ENCODE data around the gene PABPN1. TPM values are rescaled to one million over a fixed set of nuclear protein-coding genes. Genes with fewer than 3 reads are reported as not detected.

PABPN1 gene
- total and polyA plus RNA-seq, 9 of the 15 experiments (the other 6 are each of a cell fraction or from before 2014, with no cell fraction given) = 32.6 to 388 (median 178) TPM

DNA sequence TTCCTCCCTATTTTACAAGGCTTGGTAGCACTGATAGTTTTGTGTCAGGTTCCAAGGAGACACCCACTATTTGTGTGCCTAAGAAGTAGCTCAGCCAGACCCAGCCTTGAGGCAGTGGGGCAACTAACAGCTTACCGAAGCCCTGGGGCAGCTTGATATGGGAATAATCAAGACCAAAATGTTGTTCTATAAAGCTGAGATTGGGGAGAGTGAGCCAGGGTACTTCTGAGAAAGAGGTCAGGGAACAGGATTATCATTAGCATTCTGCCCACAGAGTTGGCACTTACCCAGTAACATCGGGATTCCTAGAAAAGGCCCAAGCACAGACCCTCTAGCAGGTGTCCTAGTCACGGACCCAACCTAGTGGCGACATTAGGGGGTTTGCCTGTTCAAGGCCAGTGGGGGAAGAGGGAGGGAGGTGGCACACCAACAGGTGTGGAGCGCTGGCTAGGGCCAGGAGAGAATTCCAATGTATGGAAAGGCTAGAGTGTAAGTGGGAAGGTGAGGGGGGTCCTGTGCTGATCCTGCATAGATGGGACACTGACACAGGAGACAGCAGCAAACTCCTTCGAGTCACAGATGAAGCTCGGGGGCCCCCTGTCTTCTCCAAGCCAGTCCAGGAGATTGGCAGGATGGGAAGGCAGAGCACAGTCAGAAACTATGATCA is 23.5 kb upstream of the PABPN1 start:
- H3K9me1 ChIP-seq (ENCODE audit: control insufficient read depth, insufficient read depth, low read length) = no peaks in the 10 kb centered on the region
- POLR2A ChIA-PET = interaction anchor here (0.6 to 1.4 kb wide), 3 partner anchors 11 to 203 kb away, joined by 3 to 4 read pairs (median 4); partner anchors contain the start of genes ACIN1 and C14orf119
- DNase-seq (ENCODE audit: extremely low read depth in 1 of 4, low spot score in 3 of 4) (no peak), FAIRE-seq (no peak), ATAC-seq (no peak)
- no peaks in the 10 kb centered on the region for H4K20me1 ChIP-seq (replicated peaks; ENCODE audit: control insufficient read depth, insufficient read depth, low read length)
- no peaks in the 10 kb centered on the region for H3K27me3 ChIP-seq (ENCODE audit: control insufficient read depth in 2 of 2, insufficient read depth in 2 of 2, low read length in 2 of 2)
- H3K27ac ChIP-seq (ENCODE audit: extremely low read depth, low read depth, low read length) = no peak overlapping the region
- peaks cover 16% of the 10 kb centered on the region for H3K79me2 ChIP-seq (ENCODE audit: control insufficient read depth, insufficient read depth, low read length)
- no peak overlapping the region for H3K4me3 ChIP-seq
- no TSS peak for BruUV-seq (replicated peaks)
- CTCF ChIA-PET (ENCODE audit: low intra/inter-chr PET ratio) = interaction anchor here (3.3 to 5.9 kb wide), 2 partner anchors 32 to 177 kb away, joined by 14 to 58 read pairs; no protein-coding TSS in a partner anchor
- in situ Hi-C loops (cut with MboI) (no loop called here), intact Hi-C loops (cut with micrococcal nuclease) (no loop called here)
- no peak overlapping the region for H2AFZ ChIP-seq (ENCODE audit: low read depth, low read length)
- peaks cover 23% of the 10 kb centered on the region; the same call in 2 of the 3 replicates for H3K36me3 ChIP-seq (ENCODE audit: control insufficient read depth, insufficient read depth, low read length)
- peaks cover 22 to 25% of the 10 kb centered on the region in 2 experiments for H3K4me1 ChIP-seq (replicated peaks in 1 of 2; ENCODE audit: control insufficient read depth in 2 of 2, insufficient read depth in 2 of 2, low read length in 2 of 2)
- no peak for TF ChIP-seq MCM3 (IDR thresholded peaks at IDR 0.05)
- H3K9ac ChIP-seq (ENCODE audit: insufficient read depth in 1 of 2, low read depth in 2 of 2, low read length in 2 of 2) = 0 out of 4 replicates have a peak overlapping the region, but pooled peaks of 1 of the 2 experiments have one; percentile 49
- no peak overlapping the region for H3K4me2 ChIP-seq (ENCODE audit: insufficient read depth, low read length)
- WGBS (ENCODE audit: insufficient coverage, low coverage, missing lambda C conversion rate) = 85% methylated on average over 5 of the region's 7 CpGs
- H3K9me3 ChIP-seq (replicated peaks; ENCODE audit: control insufficient read depth, insufficient read depth, low read depth, low read length) = no peaks in the 10 kb centered on the region

DNA sequence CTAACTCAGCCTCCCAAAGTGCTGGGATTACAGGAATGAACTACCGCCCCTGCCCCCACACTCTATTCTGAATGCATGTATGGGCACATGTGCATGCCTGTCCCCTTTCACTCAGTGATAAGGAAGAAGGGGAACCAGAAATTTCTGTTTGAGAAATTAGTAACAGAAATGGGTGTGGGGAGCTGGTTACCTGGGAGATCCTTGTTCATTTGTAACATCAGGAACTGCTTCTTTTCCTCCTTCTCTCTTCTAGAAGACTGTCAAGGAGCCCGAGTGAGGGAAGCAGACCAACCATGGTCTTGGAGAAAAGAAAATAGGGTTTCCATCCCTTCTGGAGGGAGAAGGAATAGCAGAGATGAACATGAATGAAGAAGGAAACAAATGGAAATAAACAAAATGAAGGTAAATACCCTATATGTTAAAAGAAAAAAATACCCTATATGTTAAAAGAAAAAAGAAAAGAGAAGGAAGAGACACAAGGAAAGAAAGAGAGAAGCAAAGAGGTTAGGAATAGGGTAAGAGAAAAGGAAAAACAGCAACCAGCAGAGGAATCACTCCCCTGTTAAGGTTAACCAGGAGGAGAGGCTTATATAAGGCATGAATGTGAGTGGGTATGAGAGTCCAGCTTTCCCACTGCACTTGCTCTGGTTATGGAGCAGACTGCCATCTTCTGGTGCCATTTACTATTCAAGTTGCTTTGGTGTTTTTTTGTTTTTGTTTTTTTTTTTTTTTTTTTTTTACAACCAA is 21.9 kb upstream of the PABPN1 start:
- no peaks in the 10 kb centered on the region for H3K9me1 ChIP-seq (ENCODE audit: control insufficient read depth, insufficient read depth, low read length)
- no peak overlapping the region for H3K4me3 ChIP-seq
- peaks cover 24 to 31% of the 10 kb centered on the region in 2 experiments for H3K4me1 ChIP-seq (replicated peaks in 1 of 2; ENCODE audit: control insufficient read depth in 2 of 2, insufficient read depth in 2 of 2, low read length in 2 of 2)
- FAIRE-seq = peak; percentile 15
- POLR2A ChIA-PET = interaction anchor here (2.2 kb wide), 2 partner anchors 8 to 12 kb away, joined by 7 to 14 read pairs; partner anchors contain the start of gene HOMEZ
- H3K9ac ChIP-seq (ENCODE audit: insufficient read depth in 1 of 2, low read depth in 2 of 2, low read length in 2 of 2) = no peak overlapping the region; a peak in 1 of 4 replicates
- no peaks in the 10 kb centered on the region for H3K9me3 ChIP-seq (replicated peaks; ENCODE audit: control insufficient read depth, insufficient read depth, low read depth, low read length)
- intact Hi-C loops (cut with micrococcal nuclease) (loop anchor here (1.0 kb wide), 1 partner anchor 34 kb away; no protein-coding TSS in a partner anchor), in situ Hi-C loops (cut with MboI) (no loop called here)
- H3K79me2 ChIP-seq (ENCODE audit: control insufficient read depth, insufficient read depth, low read length) = peaks cover 16% of the 10 kb centered on the region
- peak in 2 of 4 experiments; percentile 26 to 67 for DNase-seq (ENCODE audit: extremely low read depth in 1 of 4, low spot score in 3 of 4)
- WGBS (ENCODE audit: insufficient coverage, low coverage, missing lambda C conversion rate) = 66% methylated on average over 2 of the region's 2 CpGs
- CTCF ChIA-PET (ENCODE audit: low intra/inter-chr PET ratio) = interaction anchor here (0.8 to 5.9 kb wide), 4 partner anchors 19 to 178 kb away, joined by 4 to 58 read pairs (median 31); no protein-coding TSS in a partner anchor
- H2AFZ ChIP-seq (ENCODE audit: low read depth, low read length) = no peak overlapping the region
- ATAC-seq = no peak
- no TSS peak for BruUV-seq (replicated peaks)
- H3K27me3 ChIP-seq (ENCODE audit: control insufficient read depth in 2 of 2, insufficient read depth in 2 of 2, low read length in 2 of 2) = no peaks in the 10 kb centered on the region
- H4K20me1 ChIP-seq (replicated peaks; ENCODE audit: control insufficient read depth, insufficient read depth, low read length) = no peaks in the 10 kb centered on the region
- peaks cover 23% of the 10 kb centered on the region; the same call in 2 of the 3 replicates for H3K36me3 ChIP-seq (ENCODE audit: control insufficient read depth, insufficient read depth, low read length)
- peak overlapping the region; percentile 23 for H3K4me2 ChIP-seq (ENCODE audit: insufficient read depth, low read length)
- no peak overlapping the region for H3K27ac ChIP-seq (ENCODE audit: extremely low read depth, low read depth, low read length)
- TF ChIP-seq CREB3 (tag; conservative IDR thresholded peaks at IDR 0.05; ENCODE audit: low read depth) = no peak
- no peak for TF ChIP-seq TFAM (CRISPR knock-in tag; conservative IDR thresholded peaks at IDR 0.05)
- TF ChIP-seq ARID2 (IDR thresholded peaks at IDR 0.05) = peak; percentile 72; the same call in 1 of the 2 replicates
- TF ChIP-seq LCOR (CRISPR knock-in tag; IDR thresholded peaks at IDR 0.05) = no peak
- TF ChIP-seq, protein P1, sequence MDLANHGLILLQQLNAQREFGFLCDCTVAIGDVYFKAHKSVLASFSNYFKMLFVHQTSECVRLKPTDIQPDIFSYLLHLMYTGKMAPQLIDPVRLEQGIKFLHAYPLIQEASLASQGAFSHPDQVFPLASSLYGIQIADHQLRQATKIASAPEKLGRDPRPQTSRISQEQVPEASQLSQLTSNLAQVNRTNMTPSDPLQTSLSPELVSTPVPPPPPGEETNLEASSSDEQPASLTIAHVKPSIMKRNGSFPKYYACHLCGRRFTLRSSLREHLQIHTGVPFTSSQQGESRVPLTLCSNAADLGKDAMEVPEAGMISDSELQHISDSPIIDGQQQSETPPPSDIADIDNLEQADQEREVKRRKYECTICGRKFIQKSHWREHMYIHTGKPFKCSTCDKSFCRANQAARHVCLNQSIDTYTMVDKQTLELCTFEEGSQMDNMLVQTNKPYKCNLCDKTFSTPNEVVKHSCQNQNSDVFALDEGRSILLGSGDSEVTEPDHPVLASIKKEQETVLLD (IDR thresholded peaks at IDR 0.05) = 0 out of 2 replicates have a peak, but pooled peaks have one; percentile 33
- 0 out of 2 replicates have a peak, but pooled peaks have one; percentile 49 for TF ChIP-seq HLTF (IDR thresholded peaks at IDR 0.05)

All from K562 (cell line).